Measurements from ENCODE around the gene OSMR. TPM values are rescaled to one million over a fixed set of nuclear protein-coding genes. Genes with fewer than 3 reads are reported as not detected.

OSMR gene
- polyA plus RNA-seq, 12 donors, result 5.5 to 11.1 (median 8.0) TPM; not detected in 1

DNA sequence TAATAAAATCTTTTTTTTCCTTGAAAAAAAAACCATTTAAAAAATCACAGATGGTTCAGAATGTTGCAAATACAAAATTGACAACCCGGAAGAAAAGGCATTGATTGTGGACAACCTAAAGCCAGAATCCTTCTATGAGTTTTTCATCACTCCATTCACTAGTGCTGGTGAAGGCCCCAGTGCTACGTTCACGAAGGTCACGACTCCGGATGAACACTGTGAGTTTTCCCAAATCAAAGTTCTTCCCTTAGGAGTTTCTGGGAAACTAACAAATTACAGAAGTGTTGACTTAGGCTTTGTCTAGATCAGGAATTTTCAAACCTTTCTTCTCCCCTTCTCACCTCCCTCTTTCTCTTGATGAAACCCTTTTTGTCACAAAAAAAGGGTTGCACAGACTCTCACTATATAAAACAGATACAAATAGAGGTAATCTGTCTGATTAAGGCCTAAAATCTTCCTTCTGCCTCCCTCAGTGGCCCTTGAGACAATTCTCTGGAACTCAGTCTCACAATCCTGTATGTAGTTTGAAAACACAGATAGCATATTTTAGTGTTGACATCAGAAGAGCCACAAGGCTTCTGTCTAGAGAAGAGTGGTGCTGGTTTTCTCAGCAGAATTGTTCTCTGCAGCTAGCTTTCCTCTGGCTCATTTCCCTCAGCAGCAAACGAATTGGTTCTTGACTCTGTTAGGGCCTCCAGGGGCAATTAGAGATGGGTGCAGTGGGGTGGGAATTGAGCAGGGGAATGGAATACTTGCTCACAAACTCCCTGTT, 79.5 kb downstream of the OSMR start:
- DNase-seq, result no peak

GRCh38 chr5:38926121-38926520, 80.3 kb downstream of the OSMR start:
- no peak for DNase-seq

DNA sequence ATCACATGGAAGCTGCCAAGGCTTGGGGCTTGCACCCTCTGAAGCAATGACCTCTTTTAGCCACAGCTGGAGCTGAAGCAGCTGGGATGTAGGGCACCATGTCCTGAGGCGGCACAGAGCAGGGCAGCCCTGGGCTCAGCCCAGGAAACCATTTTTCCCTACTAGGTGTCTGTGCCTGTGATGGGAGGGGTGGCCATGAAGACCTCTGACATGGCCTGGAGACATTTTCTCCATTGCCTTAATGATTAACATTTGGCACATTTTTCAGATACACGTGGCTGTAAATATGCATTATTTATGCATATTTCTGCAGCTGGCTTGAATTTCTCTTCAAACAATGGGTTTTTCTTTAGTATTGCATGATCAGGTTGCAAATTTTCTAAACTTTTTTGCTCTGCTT, 81.7 kb downstream of the OSMR start:
- no peak for DNase-seq

- DNase-seq, result no peak
Observed at GRCh38 chr5:38929838-38930237, 84.0 kb downstream of the OSMR start.

DNA sequence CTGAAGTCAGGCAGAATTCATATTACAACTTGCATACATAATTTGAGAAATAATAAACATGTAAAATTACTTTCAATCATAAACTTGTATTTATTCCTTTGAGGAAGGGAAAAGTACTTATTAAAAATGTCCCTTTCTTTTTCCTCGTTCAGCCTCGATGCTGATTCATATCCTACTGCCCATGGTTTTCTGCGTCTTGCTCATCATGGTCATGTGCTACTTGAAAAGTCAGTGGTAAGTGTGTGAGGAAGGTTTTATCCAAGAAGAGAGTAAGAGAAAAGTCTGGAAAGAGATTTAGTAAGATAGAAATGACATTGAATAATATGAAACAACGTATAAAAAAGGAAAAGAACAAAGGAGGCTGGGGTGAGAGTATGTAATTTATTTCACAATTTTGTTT, 85.9 kb downstream of the OSMR start:
- no peak for DNase-seq

DNA sequence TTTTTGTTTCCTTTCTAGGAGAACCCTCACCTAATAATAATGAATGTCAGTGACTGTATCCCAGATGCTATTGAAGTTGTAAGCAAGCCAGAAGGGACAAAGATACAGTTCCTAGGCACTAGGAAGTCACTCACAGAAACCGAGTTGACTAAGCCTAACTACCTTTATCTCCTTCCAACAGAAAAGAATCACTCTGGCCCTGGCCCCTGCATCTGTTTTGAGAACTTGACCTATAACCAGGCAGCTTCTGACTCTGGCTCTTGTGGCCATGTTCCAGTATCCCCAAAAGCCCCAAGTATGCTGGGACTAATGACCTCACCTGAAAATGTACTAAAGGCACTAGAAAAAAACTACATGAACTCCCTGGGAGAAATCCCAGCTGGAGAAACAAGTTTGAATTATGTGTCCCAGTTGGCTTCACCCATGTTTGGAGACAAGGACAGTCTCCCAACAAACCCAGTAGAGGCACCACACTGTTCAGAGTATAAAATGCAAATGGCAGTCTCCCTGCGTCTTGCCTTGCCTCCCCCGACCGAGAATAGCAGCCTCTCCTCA, 87.1 kb downstream of the OSMR start:
- DNase-seq, result no peak

- no peak for DNase-seq
Observed at GRCh38 chr5:38935437-38935836, 89.6 kb downstream of the OSMR start.

GRCh38 chr5:38936269-38936668, 90.5 kb downstream of the OSMR start:
- no peak for DNase-seq

DNA sequence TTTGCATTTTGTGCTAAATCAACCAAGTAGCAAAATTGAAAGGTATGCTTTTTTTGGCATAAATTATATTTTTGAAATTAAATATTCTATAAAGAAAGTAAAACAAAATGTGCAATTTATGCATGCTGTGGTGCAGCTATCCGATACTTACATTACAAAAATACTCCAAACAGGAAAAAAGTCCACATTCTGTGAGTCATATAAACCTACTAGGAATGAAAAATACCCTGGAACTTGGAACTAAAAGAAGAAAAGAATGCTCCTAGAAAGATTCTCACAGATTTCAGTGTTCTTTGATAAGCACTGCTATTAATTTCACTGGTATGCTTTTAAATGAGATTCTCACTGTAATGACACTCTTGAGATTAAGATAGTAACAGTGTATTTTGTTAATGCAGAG, 92.6 kb downstream of the OSMR start:
- DNase-seq, result no peak

DNA sequence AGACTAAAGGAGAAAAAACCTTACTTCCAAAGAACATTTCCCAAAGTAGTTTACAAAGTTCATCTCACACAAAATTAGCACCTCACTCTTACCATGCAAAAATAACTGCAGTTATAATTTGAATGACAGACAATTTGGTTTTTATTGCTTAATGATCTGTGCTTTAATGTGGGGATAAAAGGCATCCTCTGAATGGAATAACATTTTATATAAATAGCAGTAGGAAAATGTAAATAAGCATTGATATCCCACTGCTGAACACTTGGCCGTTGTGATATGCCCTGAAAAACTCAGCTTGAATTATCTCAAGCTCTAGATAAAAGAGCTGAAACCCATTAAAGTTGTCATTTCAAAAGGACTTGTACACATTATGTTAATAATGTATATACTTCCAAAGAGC, 93.2 kb downstream of the OSMR start:
- no peak for DNase-seq

DNA sequence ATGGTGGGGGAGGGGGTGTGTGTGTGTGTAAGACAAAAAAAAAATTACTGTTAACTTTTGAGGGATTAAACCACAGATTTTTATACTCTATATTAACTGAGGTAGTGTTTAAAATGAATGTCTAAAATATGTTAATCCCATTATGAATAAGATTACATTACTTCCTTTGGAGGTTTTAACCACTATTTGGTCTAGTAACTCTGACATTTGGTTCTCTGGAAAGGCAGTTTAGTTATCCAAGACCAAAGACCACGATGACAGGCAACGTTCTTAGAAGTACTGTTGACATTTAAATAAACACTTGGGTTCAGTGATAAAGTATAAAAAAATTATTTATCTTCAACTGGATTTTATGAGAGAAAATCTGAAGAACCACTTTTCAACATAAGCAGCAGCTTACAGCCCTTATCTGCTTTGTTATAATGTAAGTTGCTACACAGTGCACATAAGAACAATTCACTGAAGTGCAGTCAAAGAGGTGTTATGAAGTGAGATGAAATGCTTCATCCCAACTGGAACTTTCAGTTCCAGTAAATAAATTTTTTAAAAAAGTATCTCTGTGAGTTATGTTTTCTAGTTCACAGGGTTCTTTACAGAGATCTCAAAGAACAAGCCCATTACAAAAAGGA, 94.5 kb downstream of the OSMR start:
- DNase-seq, result no peak

DNA sequence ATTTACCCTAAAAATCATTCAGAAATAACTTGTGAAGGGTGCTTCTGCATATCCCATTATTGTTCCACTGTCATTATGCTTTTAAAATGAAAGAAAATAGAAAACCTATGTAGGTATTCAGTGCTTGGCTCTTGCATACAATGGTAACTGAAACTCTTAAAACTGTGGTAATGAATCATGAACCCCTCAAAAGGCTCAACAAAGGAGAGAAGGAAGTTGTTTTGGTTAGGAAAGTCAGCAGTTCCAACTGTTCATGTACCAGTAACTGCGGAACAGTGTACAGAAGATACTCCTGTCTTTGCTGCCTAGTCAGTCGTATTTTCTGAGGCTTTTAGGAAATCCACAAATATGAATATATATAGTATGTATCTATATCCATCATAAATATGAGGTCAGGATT, 96.1 kb downstream of the OSMR start:
- no peak for DNase-seq

- DNase-seq, result no peak
Observed at GRCh38 chr5:38944282-38944681, 98.5 kb downstream of the OSMR start.

DNA sequence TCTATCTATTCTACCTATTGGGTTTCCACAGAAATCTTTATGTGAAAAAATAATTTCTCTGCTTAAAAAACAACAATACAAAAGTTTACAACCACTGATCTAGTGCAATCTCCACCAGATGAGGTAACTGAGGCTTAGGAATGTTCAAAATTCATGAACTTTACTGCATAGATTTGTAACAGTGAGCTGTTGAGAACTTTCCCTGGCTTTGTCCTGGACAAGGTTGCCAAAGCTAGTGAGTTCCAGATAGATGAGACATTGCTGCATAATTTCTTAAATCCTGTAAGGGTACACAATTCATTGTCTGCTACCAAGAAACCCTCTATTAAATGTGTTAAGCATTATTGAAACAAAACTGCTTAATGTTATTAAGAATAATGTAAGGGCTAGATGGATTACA, 102.7 kb downstream of the OSMR start:
- no peak for DNase-seq

- no peak for DNase-seq
Observed at GRCh38 chr5:38953426-38954012, 107.7 kb downstream of the OSMR start.

DNA sequence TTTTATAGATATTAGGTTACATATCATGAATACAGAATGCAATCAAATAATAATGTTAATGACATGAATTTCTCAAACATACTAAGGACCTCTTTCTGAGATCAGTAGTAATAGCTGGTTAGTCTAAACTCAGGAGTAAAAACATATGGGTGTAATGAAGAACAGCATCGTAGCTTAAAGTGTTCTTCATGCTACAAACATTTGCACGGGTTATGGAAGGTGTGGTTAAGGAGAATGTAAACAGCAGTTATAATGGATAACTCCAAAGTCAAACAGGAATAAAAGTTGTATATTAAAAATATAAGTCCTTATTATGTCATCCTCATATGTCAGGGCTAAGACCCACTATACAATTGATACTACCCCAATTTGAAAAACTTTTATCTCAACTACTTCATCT, 115.9 kb downstream of the OSMR start:
- no peak for DNase-seq

DNA sequence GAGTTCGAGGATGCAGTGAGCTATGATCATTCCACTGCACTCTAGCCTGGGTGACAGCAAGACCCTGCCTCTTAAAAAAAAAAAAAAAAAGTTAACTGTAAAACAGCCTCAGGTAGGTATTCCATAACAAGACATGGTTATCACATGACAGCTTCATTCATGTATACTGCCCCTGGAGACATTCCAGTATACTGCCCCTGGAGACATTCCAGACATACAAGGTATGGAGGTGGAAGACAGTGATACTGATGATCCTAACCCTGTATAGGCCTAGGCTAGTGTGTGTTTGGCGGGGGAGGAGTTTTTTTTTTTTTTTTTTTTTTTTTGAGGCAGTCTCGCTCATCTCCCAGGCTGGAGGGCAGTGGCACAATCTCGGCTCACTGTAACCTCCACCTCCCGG, 122.9 kb downstream of the OSMR start:
- DNase-seq, result no peak

DNA sequence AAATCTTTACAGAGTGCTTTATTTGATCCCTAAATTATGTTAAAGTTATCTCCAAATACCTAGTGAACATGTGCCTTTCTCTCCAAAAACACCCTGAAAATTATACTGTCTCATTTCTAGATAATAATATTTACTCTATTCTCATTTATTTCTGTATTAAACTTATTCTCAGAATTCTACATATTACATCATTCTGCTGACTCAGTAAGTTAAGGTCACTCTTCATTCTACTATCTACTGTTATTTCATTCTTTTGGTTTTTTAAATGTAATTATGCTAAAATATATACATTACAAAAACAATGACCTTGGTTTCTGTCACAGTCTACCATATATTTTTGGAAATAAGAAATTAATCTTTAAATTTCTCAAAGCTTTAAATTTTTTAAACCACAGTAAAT, 132.2 kb downstream of the OSMR start:
- DNase-seq, result no peak

GRCh38 chr5:38979535-38979934, 133.7 kb downstream of the OSMR start:
- DNase-seq, result no peak

Measured in muscle of arm (tissue), 12 donors.